Gastrocnemius medialis (tissue), 4 donors: ENCODE results near the gene HDAC3.

Experiments
- CTCF ChIP-seq, 5 experiments: fragments of 450-650 bp in 3 of 5; fragments of 200-600 bp in 2 of 5; sonication (generic) in 2 of 5; IDR thresholded peaks in 4 of 5; conservative IDR thresholded peaks in 1 of 5; 1 replicate in 4 of 5; 2 replicates in 1 of 5; pipeline ENCODE4 v1.5.1; 2016 to 2019; ENCODE audit warnings: antibody characterized with exemption in 5 of 5, mild to moderate bottlenecking in 3 of 5, moderate library complexity in 3 of 5
- POLR2A ChIP-seq, 2 donors: fragments of 450-650 bp; IDR thresholded peaks; one replicate each; pipeline ENCODE4 v1.6.1; 2017; ENCODE audit warnings: antibody characterized with exemption in 2 of 2, mild to moderate bottlenecking in 2 of 2, moderate library complexity in 2 of 2

- TF ChIP-seq CTCF (IDR thresholded peaks at IDR 0.05 in 4 of 5, conservative IDR thresholded peaks at IDR 0.05 in 1 of 5) (no peak), POLR2A (IDR thresholded peaks at IDR 0.05) (no peak)
These were observed 48.9 kb upstream of the HDAC3 start for GRCh38 chr5:141685591-141685990.
